NCI-H1417 (cell line): Measurements from ENCODE around the gene GLS2.
"Not testable (repeated sequence)": the region's sequence is repeated elsewhere in the genome, so short reads cannot be mapped to it uniquely, and the experiment has no call there.

Experiments used
- DNase-seq, 3 experiments: peaks; one replicate each; lab custom pipeline; 2025; lab: John Stamatoyannopoulos, UW

The GLS2 gene

GRCh38 chr12:56488041-56488955 lies at the start of gene GLS2:
Gene GLS2, minus strand, starts transcription at chr12:56488161. Its CDS starts 43 bp downstream, at chr12:56488118.
- DNase-seq = peak; percentile 93 to 98 (median 97)

- no peak for DNase-seq
Observed at GRCh38 chr12:56537546-56537945, 49.6 kb upstream of the GLS2 start.

- no peak for DNase-seq
Observed at GRCh38 chr12:56530390-56531055, 42.6 kb upstream of the GLS2 start.

- DNase-seq = no peak
Observed at GRCh38 chr12:56529656-56530055, 41.7 kb upstream of the GLS2 start.

- no peak for DNase-seq
Observed at GRCh38 chr12:56528846-56529245, 40.9 kb upstream of the GLS2 start.

- DNase-seq = peak in 1 of 3 experiments; percentile 39
Observed at GRCh38 chr12:56522411-56523193, 34.6 kb upstream of the GLS2 start.

GRCh38 chr12:56521590-56522371 lies 33.8 kb upstream of the GLS2 start, which contains the start of gene RBMS2:
Gene RBMS2, plus strand, starts transcription at chr12:56521820. Its CDS starts 204 bp downstream, at chr12:56522024.
- peak; percentile 52 to 79 (median 52) for DNase-seq

GRCh38 chr12:56521209-56521589 lies 33.2 kb upstream of the GLS2 start:
- DNase-seq = no peak

GRCh38 chr12:56520506-56520905 lies 32.5 kb upstream of the GLS2 start:
- no peak for DNase-seq

- no peak for DNase-seq
Observed at GRCh38 chr12:56520048-56520447, 32.1 kb upstream of the GLS2 start.

GRCh38 chr12:56518570-56518969 lies 30.6 kb upstream of the GLS2 start:
- DNase-seq = no peak

GRCh38 chr12:56517854-56518253 lies 29.9 kb upstream of the GLS2 start:
- no peak for DNase-seq

GRCh38 chr12:56514014-56514318 lies 26.0 kb upstream of the GLS2 start:
- DNase-seq = not testable (repeated sequence)

GRCh38 chr12:56510786-56511185 lies 22.8 kb upstream of the GLS2 start:
- DNase-seq = no peak

- not testable (repeated sequence) for DNase-seq
Observed at GRCh38 chr12:56499879-56500278, 11.9 kb upstream of the GLS2 start.

- not testable (repeated sequence) for DNase-seq
Observed at GRCh38 chr12:56499452-56499851, 11.5 kb upstream of the GLS2 start.

GRCh38 chr12:56498126-56498902 lies 10.4 kb upstream of the GLS2 start:
- peak in 2 of 3 experiments; percentile 86 to 96 for DNase-seq

- peak in 1 of 3 experiments; percentile 22 for DNase-seq
Observed at GRCh38 chr12:56496704-56497103, 8.7 kb upstream of the GLS2 start.

GRCh38 chr12:56494481-56494880 lies 6.5 kb upstream of the GLS2 start:
- DNase-seq = not testable (repeated sequence)

- not testable (repeated sequence) for DNase-seq
Observed at GRCh38 chr12:56494106-56494415, 6.1 kb upstream of the GLS2 start.
